HepG2 (cell line): Measurements from ENCODE around the gene CLDN15. TPM values are rescaled to one million over a fixed set of nuclear protein-coding genes. Genes with fewer than 3 reads are reported as not detected.
A peak's percentile ranks its signal among the peaks of the same experiment; 100 is the strongest.

Experiments used
- KLF9 ChIP-seq: IDR thresholded peaks from 2 replicates; pipeline ENCODE4 v1.6.1; 2016; ENCODE audit warnings: low read depth
- MIER2 ChIP-seq: IDR thresholded peaks from 2 replicates; pipeline ENCODE4 v1.6.1; 2016; ENCODE audit warnings: missing biosample characterization, missing genetic modification reagents
- SOX6 ChIP-seq, 2 experiments: fragments of 450-650 bp in 1 of 2; sonication (generic) in 1 of 2; formaldehyde crosslinking in 1 of 2; IDR thresholded peaks; 2 replicates each; pipeline versions ENCODE4 v1.4.0 to v1.6.1; 2017 to 2020; ENCODE audit warnings: antibody characterized with exemption in 1 of 2, mild to moderate bottlenecking in 1 of 2, missing genetic modification reagents in 1 of 2
- ZNF326 ChIP-seq: sonication (generic); formaldehyde crosslinking; IDR thresholded peaks from 2 replicates; pipeline ENCODE4 v1.4.0; 2020; ENCODE audit warnings: missing genetic modification reagents, borderline replicate concordance
- ZNF335 ChIP-seq: sonication (generic); formaldehyde crosslinking; IDR thresholded peaks from 2 replicates; pipeline ENCODE4 v1.4.0; 2020; ENCODE audit warnings: missing genetic modification reagents
- ZNF644 ChIP-seq: IDR thresholded peaks from 2 replicates; pipeline ENCODE4 v1.6.1; 2016; ENCODE audit warnings: low read depth
- ZNF772 ChIP-seq: sonication (generic); formaldehyde crosslinking; IDR thresholded peaks from 2 replicates; pipeline ENCODE4 v1.5.0; 2020; ENCODE audit warnings: mild to moderate bottlenecking, missing genetic modification reagents
- polyA plus RNA-seq, 8 experiments: library from polyadenylated mRNA; depleted of rRNA in 3 of 8; stranded (reverse) in 7 of 8; unstranded in 1 of 8; fragments of >200 nt; fragmentation: Illumina TruSeq in 4 of 8; extraction: Trizol in 4 of 8; gene quantifications; 2 replicates each; pipeline versions ENCODE4 v1.2.1 to v1.2.3, GENCODE V29; 2011 to 2016; ENCODE audit warnings: low read depth in 4 of 8, missing spikeins in 1 of 8, mixed read lengths in 1 of 8; ENCODE audit not compliant: insufficient read depth in 1 of 8
- total RNA-seq, 5 experiments: library from RNA; depleted of rRNA; stranded (reverse); fragments of >200 nt; fragmentation: Illumina TruSeq; extraction: Trizol; gene quantifications; 2 replicates each; pipeline ENCODE4 v1.2.3, GENCODE V29; 2016; ENCODE audit warnings: low read depth in 1 of 5
- TF ChIP-seq, protein P1 (sequence below): sonication (generic); formaldehyde crosslinking; IDR thresholded peaks from 2 replicates; pipeline ENCODE4 v1.4.0; 2020; ENCODE audit warnings: missing genetic modification reagents
- TF ChIP-seq, protein P2 (sequence below): sonication (generic); formaldehyde crosslinking; IDR thresholded peaks from 2 replicates; pipeline ENCODE4 v1.8.1; 2023; ENCODE audit warnings: missing genetic modification reagents, inconsistent platforms, borderline replicate concordance
- TF ChIP-seq, protein P3 (sequence below): sonication (generic); formaldehyde crosslinking; IDR thresholded peaks from 2 replicates; pipeline ENCODE4 v1.5.1; 2020; ENCODE audit warnings: mild to moderate bottlenecking, missing genetic modification reagents
- TF ChIP-seq, protein P4 (sequence below): sonication (generic); formaldehyde crosslinking; IDR thresholded peaks from 2 replicates; pipeline ENCODE4 v1.4.0; 2020; ENCODE audit warnings: missing genetic modification reagents, borderline replicate concordance
- TF ChIP-seq, protein P5 (sequence below): sonication (generic); formaldehyde crosslinking; IDR thresholded peaks from 2 replicates; pipeline ENCODE4 v1.5.0; 2020; ENCODE audit warnings: missing genetic modification reagents
- TF ChIP-seq, protein P6 (sequence below): sonication (generic); formaldehyde crosslinking; IDR thresholded peaks from 2 replicates; pipeline ENCODE4 v1.4.0; 2020; ENCODE audit warnings: missing genetic modification reagents

Gene CLDN15
- total and polyA plus RNA-seq, 2 of the 13 experiments (the other 11 are each of a cell fraction or from before 2014, with no cell fraction given): 7.1 to 17.8 TPM

DNA sequence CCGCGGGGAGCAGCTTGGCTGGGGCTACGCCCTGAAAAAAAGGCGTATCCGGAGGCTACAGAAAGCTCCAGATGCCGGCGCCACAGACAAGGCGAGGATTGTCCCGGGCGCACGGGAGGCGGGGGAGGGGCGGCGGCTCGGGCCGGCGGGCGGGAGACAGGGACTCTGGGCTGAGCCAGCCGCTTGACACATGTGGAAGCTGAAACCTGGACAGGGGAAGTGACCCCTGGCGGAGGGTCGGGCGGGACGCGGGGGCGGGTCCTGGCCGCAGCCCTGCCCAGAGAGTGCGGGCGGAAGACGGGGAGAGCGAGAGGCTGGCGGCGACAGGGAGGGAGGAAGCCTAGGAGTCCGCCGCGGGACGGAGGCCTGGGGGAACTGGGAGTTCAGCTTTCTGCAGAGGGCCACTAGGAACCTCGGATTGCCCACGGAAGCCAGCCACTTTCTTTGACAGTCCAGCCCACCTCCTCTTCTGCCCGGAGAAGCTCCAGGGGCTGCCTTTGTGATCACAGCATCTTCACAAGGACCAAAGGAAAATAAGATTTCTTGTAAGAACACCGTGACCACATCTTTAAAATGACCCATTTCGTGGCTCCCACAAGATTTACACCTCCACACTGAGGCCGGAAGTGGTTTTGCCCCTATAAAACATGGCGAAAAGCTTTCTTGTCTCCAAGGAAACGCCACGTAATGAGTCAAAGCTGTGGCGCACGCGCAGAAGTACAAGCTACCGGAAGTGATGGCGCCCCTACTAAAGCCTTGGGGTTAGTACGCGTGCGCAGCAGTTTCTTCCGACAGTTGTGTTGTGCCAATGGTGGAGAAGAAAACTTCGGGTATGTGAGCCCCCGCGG lies 20.0 kb downstream of the CLDN15 start, which contains the start of the genes PLOD3 and ZNHIT1 (continued):
- TF ChIP-seq ZNF772 (CRISPR knock-in tag) (no peak; the same call in 1 of the 2 replicates), SOX6 (IDR thresholded peaks at IDR 0.05) (no peak), SOX6 (CRISPR knock-in tag; IDR thresholded peaks at IDR 0.05) (peak; percentile 61), ZNF335 (CRISPR knock-in tag) (peak; percentile 45; the same call in 1 of the 2 replicates), ZNF326 (no peak), KLF9 (CRISPR knock-in tag) (peak; percentile 66; the same call in 1 of the 2 replicates), ZNF644 (CRISPR knock-in tag) (no peak), MIER2 (CRISPR knock-in tag) (no peak)
- TF ChIP-seq, protein P1, sequence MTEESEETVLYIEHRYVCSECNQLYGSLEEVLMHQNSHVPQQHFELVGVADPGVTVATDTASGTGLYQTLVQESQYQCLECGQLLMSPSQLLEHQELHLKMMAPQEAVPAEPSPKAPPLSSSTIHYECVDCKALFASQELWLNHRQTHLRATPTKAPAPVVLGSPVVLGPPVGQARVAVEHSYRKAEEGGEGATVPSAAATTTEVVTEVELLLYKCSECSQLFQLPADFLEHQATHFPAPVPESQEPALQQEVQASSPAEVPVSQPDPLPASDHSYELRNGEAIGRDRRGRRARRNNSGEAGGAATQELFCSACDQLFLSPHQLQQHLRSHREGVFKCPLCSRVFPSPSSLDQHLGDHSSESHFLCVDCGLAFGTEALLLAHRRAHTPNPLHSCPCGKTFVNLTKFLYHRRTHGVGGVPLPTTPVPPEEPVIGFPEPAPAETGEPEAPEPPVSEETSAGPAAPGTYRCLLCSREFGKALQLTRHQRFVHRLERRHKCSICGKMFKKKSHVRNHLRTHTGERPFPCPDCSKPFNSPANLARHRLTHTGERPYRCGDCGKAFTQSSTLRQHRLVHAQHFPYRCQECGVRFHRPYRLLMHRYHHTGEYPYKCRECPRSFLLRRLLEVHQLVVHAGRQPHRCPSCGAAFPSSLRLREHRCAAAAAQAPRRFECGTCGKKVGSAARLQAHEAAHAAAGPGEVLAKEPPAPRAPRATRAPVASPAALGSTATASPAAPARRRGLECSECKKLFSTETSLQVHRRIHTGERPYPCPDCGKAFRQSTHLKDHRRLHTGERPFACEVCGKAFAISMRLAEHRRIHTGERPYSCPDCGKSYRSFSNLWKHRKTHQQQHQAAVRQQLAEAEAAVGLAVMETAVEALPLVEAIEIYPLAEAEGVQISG: peak; percentile 92
- TF ChIP-seq, protein P2, sequence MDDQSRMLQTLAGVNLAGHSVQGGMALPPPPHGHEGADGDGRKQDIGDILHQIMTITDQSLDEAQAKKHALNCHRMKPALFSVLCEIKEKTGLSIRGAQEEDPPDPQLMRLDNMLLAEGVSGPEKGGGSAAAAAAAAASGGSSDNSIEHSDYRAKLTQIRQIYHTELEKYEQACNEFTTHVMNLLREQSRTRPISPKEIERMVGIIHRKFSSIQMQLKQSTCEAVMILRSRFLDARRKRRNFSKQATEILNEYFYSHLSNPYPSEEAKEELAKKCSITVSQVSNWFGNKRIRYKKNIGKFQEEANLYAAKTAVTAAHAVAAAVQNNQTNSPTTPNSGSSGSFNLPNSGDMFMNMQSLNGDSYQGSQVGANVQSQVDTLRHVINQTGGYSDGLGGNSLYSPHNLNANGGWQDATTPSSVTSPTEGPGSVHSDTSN (CRISPR knock-in tag): 0 out of 2 replicates have a peak, but pooled peaks have one; percentile 22
- TF ChIP-seq, protein P3, sequence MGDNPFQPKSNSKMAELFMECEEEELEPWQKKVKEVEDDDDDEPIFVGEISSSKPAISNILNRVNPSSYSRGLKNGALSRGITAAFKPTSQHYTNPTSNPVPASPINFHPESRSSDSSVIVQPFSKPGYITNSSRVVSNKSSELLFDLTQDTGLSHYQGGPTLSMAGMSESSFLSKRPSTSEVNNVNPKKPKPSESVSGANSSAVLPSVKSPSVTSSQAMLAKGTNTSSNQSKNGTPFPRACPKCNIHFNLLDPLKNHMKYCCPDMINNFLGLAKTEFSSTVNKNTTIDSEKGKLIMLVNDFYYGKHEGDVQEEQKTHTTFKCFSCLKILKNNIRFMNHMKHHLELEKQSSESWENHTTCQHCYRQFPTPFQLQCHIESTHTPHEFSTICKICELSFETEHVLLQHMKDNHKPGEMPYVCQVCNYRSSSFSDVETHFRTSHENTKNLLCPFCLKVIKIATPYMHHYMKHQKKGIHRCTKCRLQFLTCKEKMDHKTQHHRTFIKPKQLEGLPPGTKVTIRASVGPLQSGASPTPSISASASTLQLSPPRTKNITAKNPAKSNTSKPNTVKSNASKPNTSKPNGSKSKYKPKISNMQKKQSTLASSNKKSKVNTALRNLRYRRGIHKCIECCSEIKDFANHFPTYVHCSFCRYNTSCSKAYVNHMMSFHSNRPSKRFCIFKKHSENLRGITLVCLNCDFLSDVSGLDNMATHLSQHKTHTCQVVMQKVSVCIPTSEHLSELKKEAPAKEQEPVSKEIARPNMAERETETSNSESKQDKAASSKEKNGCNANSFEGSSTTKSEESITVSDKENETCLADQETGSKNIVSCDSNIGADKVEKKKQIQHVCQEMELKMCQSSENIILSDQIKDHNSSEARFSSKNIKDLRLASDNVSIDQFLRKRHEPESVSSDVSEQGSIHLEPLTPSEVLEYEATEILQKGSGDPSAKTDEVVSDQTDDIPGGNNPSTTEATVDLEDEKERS: no peak
- TF ChIP-seq, protein P4, sequence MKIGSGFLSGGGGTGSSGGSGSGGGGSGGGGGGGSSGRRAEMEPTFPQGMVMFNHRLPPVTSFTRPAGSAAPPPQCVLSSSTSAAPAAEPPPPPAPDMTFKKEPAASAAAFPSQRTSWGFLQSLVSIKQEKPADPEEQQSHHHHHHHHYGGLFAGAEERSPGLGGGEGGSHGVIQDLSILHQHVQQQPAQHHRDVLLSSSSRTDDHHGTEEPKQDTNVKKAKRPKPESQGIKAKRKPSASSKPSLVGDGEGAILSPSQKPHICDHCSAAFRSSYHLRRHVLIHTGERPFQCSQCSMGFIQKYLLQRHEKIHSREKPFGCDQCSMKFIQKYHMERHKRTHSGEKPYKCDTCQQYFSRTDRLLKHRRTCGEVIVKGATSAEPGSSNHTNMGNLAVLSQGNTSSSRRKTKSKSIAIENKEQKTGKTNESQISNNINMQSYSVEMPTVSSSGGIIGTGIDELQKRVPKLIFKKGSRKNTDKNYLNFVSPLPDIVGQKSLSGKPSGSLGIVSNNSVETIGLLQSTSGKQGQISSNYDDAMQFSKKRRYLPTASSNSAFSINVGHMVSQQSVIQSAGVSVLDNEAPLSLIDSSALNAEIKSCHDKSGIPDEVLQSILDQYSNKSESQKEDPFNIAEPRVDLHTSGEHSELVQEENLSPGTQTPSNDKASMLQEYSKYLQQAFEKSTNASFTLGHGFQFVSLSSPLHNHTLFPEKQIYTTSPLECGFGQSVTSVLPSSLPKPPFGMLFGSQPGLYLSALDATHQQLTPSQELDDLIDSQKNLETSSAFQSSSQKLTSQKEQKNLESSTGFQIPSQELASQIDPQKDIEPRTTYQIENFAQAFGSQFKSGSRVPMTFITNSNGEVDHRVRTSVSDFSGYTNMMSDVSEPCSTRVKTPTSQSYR (CRISPR knock-in tag): peak; percentile 85
- TF ChIP-seq, protein P5, sequence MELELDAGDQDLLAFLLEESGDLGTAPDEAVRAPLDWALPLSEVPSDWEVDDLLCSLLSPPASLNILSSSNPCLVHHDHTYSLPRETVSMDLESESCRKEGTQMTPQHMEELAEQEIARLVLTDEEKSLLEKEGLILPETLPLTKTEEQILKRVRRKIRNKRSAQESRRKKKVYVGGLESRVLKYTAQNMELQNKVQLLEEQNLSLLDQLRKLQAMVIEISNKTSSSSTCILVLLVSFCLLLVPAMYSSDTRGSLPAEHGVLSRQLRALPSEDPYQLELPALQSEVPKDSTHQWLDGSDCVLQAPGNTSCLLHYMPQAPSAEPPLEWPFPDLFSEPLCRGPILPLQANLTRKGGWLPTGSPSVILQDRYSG (CRISPR knock-in tag): peak; percentile 71; the same call in 1 of the 2 replicates
- TF ChIP-seq, protein P6, sequence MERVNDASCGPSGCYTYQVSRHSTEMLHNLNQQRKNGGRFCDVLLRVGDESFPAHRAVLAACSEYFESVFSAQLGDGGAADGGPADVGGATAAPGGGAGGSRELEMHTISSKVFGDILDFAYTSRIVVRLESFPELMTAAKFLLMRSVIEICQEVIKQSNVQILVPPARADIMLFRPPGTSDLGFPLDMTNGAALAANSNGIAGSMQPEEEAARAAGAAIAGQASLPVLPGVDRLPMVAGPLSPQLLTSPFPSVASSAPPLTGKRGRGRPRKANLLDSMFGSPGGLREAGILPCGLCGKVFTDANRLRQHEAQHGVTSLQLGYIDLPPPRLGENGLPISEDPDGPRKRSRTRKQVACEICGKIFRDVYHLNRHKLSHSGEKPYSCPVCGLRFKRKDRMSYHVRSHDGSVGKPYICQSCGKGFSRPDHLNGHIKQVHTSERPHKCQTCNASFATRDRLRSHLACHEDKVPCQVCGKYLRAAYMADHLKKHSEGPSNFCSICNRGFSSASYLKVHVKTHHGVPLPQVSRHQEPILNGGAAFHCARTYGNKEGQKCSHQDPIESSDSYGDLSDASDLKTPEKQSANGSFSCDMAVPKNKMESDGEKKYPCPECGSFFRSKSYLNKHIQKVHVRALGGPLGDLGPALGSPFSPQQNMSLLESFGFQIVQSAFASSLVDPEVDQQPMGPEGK (CRISPR knock-in tag): peak; percentile 72; the same call in 1 of the 2 replicates
